GM15510 (cell line): ENCODE results near the gene GHRL.

Experiments used
- POLR2A ChIP-seq: IDR thresholded peaks from 3 replicates; pipeline ENCODE4 v1.6.1; 2011; ENCODE audit warnings: borderline replicate concordance; ENCODE audit not compliant: insufficient read length; ENCODE audit errors: extremely low read depth

GHRL gene

GRCh38 chr3:10289787-10290355 is 2.9 kb downstream of the GHRL start:
- no peak for TF ChIP-seq POLR2A

DNA sequence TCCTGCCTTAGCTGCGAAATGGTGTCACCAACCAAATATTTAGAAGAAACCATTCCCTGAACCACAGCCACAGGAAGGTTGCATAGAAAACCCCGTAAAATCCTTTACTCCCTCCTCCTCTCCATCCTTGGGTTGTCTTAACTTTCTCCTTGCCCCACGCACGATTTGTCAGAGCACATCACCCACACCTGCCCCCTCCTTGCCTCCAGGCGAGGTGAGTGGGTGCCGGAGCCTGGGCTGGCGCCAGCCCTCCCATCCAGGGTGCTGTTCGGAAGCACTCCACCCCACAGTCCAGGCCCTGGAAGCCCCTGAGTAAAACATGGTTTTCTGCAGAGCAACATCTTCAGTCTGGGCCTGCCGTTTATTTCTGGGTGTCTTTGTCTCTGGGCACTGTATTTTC is 3.7 kb downstream of the GHRL start:
- TF ChIP-seq POLR2A, result no peak

DNA sequence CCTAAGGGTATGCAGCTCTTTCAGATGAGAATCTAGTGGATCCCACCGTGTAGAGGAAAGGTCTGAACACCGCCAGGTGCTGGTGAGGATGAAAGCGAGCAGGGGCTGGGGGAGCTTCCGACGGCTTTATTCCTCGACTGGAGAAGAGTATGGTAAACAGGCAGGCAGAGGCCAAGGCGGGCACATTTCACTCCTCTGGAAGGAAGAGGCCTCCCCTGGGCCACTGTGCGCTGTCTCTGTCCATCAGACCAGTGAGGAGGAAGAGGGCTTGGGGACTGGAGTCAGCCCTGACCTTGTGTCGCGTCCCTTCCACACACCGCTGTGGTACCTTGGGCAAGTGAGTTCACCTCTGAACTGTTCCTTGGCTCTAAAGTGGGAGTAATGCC is 4.2 kb downstream of the GHRL start:
- no peak for TF ChIP-seq POLR2A

DNA sequence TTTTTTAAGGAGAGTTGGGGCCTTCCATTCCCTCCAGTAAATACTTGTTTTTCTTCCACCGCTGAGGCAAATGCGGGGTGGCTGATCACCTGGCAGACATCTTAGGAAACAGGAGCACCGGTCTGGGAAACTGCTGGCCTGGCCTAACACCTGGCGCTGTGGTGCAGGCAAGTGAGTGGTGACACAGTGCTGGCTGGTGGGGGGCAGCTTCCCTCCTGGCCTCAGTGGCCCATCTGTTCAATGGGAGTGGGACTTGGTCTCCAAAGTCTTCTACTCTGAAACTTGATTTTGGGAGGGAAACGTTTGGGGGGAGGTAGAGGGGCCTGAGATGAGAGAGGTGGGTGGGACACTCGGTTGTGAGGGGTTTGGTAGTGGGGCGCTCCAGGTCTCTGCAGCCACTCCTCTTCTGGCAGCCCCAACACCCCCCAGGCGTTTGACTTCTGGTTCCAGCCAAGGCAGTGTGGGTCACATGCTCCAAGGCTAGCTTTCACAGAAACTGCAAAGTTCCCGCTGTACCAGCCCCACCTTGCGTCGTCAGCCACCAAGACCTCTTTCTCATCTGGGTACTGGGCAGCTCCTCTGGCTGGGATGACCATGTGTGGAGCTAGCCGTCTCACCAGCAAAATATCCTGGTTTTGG is 4.7 kb downstream of the GHRL start:
- TF ChIP-seq POLR2A, result no peak

DNA sequence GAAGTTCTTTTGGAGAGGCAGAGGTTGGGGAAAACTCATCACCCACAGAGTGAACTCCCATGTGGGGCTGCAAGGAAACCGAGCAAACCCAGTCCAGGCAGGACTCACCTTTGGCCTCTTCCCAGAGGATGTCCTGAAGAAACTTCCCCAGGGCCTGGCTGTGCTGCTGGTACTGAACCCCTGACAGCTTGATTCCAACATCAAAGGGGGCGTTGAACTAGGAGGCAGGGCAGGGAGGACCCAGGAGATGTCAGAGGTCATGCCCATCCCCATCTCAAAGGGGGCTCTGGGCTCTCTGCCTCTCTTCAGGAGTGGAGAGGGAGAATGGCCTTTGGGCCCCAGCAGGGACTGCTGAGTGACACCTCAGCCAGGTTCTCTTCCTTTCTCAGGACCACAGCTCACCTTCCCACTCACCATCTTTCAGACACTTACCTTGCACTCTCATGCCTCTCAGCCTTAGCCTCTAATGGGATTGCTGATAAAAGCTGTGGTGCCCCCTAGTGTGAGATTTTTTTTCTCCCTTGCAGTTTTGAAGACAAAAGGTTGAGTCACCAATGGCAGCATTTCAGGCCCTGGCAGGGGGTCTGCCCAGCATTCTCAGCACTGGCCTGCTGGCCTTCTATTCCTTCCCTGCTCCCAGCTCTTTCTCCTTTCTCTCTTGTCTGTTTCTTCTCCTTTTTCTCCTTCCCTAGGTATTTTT is 6.0 kb downstream of the GHRL start:
- no peak for TF ChIP-seq POLR2A

- no peak for TF ChIP-seq POLR2A
These were observed 6.6 kb downstream of the GHRL start for GRCh38 chr3:10286133-10286524.

- no peak for TF ChIP-seq POLR2A
These were observed 7.2 kb downstream of the GHRL start for GRCh38 chr3:10285272-10286132.

DNA sequence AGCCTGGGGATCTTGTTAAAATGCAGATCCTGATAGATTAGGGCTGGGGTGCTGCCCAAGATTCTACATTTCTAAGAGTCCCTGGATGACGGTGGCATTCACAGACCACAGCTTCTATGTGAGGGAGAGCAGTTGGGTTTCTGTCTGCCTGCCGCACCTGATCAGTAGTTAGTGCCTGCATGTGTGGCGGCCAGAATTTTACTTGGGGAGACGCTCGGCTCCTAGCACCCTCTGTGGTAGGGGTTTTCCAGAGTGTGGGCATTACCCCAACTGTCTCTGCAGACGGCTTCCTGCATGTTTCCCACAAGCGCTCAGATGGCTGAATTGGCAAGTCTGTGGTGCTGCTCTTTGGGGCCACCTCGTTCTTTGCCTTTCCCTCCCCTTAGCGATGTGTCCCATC is 8.3 kb downstream of the GHRL start:
- TF ChIP-seq POLR2A, result no peak

- TF ChIP-seq POLR2A, result no peak
These were observed 9.1 kb downstream of the GHRL start for GRCh38 chr3:10283638-10284037.

- TF ChIP-seq POLR2A, result no peak
These were observed 10.8 kb downstream of the GHRL start for GRCh38 chr3:10281951-10282350.

- TF ChIP-seq POLR2A, result no peak
These were observed 12.2 kb downstream of the GHRL start for GRCh38 chr3:10280571-10280970.

GRCh38 chr3:10280177-10280529 is 12.6 kb downstream of the GHRL start:
- TF ChIP-seq POLR2A, result no peak

DNA sequence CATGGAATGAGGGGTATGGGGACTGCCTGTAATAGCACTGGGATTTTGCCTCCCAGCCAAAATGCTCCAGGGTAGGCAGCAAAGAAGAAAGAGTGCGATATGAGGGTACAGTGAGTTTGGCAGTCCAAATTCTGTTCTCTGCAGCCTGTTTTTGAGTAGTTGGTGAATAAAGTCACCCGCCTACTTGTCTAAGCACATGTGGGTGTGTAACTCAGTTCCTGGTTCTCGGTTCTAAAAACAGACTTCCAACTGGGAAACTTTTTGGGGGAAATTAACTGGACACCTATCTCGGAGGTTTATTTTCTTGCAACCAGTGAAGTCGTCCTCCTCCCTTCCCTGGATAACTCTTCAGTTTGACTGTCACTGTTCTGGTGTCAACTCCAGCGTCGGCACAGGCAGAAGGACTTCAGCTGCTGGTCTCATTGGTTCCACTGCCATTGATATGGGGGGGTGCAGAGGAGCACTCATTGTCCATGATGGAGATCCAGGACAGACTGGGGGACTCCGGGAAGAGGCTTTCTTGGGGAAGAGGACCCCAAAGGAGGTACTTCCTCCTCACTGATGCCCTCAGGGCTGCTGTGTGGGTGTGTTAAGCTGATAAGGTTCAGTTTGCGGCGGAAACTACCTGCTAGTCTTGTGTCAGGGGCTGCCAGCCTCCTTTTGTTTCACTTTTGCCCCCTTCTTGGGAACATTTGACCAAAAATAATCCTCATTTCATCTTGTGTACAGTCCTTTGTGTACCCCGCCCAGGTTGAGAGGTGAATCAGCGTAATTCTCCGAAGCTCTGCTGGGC is 13.2 kb downstream of the GHRL start:
- no peak for TF ChIP-seq POLR2A

DNA sequence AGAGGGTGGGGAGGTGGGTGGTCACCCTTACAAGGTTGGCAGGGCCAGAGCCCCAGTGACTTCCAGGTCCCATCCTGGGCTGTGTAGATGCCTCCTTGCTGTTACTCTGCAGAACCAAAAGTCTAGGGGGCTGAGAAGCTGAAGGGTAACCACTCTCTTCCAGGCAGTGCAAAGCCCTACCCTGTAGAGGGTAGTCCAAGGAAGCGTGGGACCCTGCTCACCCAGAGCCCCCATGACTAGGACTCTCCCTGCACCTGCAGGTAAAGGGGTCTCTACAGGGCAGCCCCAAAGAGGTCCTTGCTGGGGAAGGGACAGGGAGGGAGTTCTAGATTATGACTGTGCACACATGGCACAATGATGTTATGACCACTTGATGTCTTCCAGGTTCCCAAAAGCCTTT is 14.2 kb downstream of the GHRL start:
- no peak for TF ChIP-seq POLR2A

DNA sequence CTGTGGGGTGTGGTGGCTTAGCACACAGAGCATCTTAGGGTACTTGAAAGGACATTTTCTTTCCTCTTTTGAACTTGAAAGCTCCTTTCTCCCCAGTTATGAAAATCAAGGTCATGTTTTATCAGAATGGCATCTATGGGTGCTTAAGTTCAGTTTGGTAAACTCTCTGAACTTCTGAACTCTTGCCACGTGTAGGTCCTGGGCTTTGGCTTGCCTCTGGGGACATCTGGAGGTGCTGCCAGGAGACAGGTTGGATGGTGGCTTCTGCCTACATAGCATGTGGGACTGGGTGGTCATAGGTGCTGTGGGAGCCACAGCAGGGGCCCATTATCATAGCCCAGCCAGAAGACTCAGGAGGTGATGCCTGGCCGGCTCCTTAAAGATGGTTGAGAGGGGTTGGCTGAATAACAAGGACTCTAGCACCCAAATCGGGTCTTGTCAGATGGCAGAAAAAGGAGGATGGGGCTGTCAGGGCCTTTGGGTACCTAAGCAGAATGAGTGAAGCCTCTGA is 15.6 kb downstream of the GHRL start:
- no peak for TF ChIP-seq POLR2A

DNA sequence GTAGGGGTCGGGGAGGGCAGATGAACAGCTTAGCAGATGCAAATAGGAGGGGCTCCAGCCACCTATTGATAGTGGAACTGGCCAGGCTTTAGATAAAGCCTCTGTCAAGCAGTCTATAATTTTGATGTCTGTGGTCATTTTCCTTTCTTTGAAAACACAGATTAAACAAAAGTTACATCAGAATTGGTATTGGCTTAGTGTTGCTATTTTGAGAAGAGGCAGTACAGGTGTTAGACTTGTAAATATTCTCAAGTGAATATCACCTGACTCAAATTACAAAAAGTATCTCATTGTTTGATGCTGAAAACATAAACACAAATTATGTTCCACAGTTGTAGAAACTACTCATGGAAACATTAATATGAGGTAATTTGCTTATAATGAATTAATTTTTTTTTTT is 18.1 kb downstream of the GHRL start:
- no peak for TF ChIP-seq POLR2A
